Fibroblast of pulmonary artery (primary cell): ENCODE results near the gene GRIK4.
A peak's percentile ranks its signal among the peaks of the same experiment; 100 is the strongest.

ENCODE experiments used
- DNase-seq: peaks from one replicate; pipeline ENCODE4 v3.0.0-alpha.2; 2010; ENCODE audit warnings: low read depth
- H3K4me3 ChIP-seq: replicated peaks from 2 replicates; pipeline ENCODE4 v1.5.1; 2011; ENCODE audit warnings: low read depth, mild to moderate bottlenecking, control low read depth, low read length, moderate library complexity
- TF ChIP-seq, protein P1 (sequence below): IDR thresholded peaks from 2 replicates; pipeline ENCODE4 v1.5.1; 2011; ENCODE audit warnings: mild to moderate bottlenecking, control low read depth, low read length, inconsistent platforms; ENCODE audit errors: missing control alignments

The GRIK4 gene

DNA sequence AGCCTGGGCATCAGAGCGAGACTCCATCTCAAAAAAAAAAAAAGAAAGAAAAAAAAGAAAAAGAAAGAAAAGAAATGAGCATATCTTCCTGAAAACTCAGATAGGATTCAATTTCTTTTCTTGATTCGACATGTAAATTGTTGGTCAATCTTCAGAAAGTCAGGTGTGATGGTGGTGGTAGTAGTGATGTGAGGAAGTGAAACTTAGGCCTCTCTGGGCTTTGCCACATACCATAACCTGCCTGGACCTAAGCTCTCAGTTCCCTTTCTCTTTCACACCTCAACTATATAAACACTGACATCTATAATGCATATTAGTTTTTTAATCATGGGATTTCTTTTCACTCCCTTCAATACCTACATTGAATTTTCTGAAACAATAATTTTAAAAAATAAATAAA, 414.4 kb downstream of the GRIK4 start:
- no peak for DNase-seq
- TF ChIP-seq, protein P1, sequence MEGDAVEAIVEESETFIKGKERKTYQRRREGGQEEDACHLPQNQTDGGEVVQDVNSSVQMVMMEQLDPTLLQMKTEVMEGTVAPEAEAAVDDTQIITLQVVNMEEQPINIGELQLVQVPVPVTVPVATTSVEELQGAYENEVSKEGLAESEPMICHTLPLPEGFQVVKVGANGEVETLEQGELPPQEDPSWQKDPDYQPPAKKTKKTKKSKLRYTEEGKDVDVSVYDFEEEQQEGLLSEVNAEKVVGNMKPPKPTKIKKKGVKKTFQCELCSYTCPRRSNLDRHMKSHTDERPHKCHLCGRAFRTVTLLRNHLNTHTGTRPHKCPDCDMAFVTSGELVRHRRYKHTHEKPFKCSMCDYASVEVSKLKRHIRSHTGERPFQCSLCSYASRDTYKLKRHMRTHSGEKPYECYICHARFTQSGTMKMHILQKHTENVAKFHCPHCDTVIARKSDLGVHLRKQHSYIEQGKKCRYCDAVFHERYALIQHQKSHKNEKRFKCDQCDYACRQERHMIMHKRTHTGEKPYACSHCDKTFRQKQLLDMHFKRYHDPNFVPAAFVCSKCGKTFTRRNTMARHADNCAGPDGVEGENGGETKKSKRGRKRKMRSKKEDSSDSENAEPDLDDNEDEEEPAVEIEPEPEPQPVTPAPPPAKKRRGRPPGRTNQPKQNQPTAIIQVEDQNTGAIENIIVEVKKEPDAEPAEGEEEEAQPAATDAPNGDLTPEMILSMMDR, result no peak
- H3K4me3 ChIP-seq, result no peak overlapping the region

- no peak for DNase-seq
- TF ChIP-seq, protein P1, result no peak
- no peak overlapping the region for H3K4me3 ChIP-seq
Observed at GRCh38 chr11:120928627-120929026, 417.1 kb downstream of the GRIK4 start.

- peak; percentile 6 for DNase-seq
- H3K4me3 ChIP-seq, result no peak overlapping the region
- TF ChIP-seq, protein P1, result no peak
Observed at GRCh38 chr11:120929090-120929489, 417.5 kb downstream of the GRIK4 start.

DNA sequence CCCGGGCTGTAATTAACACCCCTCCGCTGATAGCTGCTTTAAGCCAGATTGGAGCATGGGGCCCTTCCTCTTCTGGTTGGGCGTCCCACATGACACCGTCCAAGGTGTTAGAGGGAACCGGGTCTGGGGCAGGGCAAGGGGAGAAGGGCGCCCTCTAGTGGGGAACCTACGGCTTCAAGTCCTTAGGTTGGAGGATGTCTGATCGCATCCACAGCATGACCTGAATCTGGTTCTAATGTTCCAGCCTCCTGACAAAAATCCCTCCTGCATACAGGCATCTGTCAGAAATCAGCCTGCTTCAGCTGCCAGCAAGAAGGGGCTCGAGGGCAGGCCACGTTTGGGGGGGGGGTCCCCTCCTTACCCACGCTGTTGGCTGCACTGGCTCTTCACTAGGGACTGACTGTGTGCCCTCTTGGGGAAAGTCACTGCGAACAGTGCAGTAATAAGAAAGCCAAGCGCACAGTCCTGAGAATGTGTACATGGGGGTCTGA, 418.2 kb downstream of the GRIK4 start:
- TF ChIP-seq, protein P1, result peak; percentile 54
- H3K4me3 ChIP-seq, result no peak overlapping the region
- peak; percentile 46 for DNase-seq

DNA sequence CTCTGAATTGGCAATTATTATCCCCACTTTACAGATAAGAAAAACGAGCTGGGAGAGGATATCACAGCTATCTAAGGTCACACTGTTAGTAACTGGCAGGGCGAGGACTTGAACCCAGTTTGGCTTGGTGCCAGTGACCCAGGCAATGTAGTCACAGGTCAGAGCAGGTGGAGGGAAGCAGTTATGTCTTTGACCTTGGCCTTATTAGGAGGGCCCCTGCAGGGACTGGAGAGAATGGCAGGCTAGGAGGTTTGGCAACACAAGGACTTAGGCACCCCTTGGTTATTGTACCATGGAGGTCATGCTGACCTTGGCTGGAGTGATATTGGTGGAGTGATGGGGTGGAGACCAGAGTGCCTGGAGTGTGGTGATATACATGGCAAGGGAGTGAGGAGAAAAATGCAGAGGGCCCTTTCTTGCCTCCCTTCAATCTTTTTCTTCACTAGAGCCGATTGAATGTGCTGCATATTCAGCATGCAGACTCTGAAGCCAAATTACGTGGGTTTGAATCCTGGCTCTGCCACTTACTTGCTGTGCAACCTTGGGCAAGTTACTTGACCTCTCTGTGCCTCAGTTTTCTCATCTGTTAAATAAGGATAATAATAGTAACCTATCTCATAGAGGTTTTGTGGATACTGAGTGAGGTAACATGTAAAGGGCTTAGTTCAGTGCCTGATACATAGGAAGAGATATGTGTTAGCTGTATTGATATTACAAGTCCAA, 419.7 kb downstream of the GRIK4 start:
- TF ChIP-seq, protein P1, result no peak
- DNase-seq, result no peak
- no peak overlapping the region for H3K4me3 ChIP-seq

GRCh38 chr11:120932305-120932915, 420.9 kb downstream of the GRIK4 start:
- no peak for DNase-seq
- H3K4me3 ChIP-seq, result no peak overlapping the region
- TF ChIP-seq, protein P1, result no peak
